GM06990 (cell line): ENCODE measurements around the gene SLC30A1.
"Not testable (repeated sequence)": the region's sequence is repeated elsewhere in the genome, so short reads cannot be mapped to it uniquely, and the experiment has no call there.

Source experiments
- DNase-seq: peaks from one replicate; pipeline ENCODE4 v3.0.0-alpha.2; 2011; ENCODE audit not compliant: insufficient read length; ENCODE audit errors: extremely low read depth
- H3K27me3 ChIP-seq: replicated peaks from 2 replicates; pipeline ENCODE4 v1.6.0; 2011; ENCODE audit warnings: low read length; ENCODE audit not compliant: control insufficient read depth, insufficient read depth
- H3K36me3 ChIP-seq: 2 replicates; pipeline ENCODE4 v1.5.1; 2011; ENCODE audit warnings: low read length; ENCODE audit not compliant: control insufficient read depth, insufficient read depth
- H3K4me3 ChIP-seq: replicated peaks from 2 replicates; pipeline ENCODE4 v1.5.1; 2011; ENCODE audit warnings: low read depth, mild to moderate bottlenecking, control low read depth, low read length
- CTCF ChIP-seq: IDR thresholded peaks from 2 replicates; pipeline ENCODE4 v1.5.1; 2011; ENCODE audit warnings: low read length, control low read depth, mild to moderate bottlenecking, inconsistent platforms; ENCODE audit not compliant: insufficient read depth, poor library complexity, severe bottlenecking

SLC30A1 gene

GRCh38 chr1:211543025-211543424 lies 35.9 kb downstream of the SLC30A1 start:
- DNase-seq, result no peak
- no peak for TF ChIP-seq CTCF
- H3K36me3 ChIP-seq, result no peaks in the 10 kb centered on the region
- H3K4me3 ChIP-seq, result no peak overlapping the region
- H3K27me3 ChIP-seq, result no peaks in the 10 kb centered on the region

GRCh38 chr1:211541720-211542477 lies 37.1 kb downstream of the SLC30A1 start:
- DNase-seq, result no peak
- Histone ChIP-seq H3K27me3 (no peaks in the 10 kb centered on the region), H3K36me3 (no peaks in the 10 kb centered on the region), H3K4me3 (no peak overlapping the region)
- no peak for TF ChIP-seq CTCF

GRCh38 chr1:211541278-211541677 lies 37.7 kb downstream of the SLC30A1 start:
- no peak for TF ChIP-seq CTCF
- no peak overlapping the region for H3K4me3 ChIP-seq
- no peak for DNase-seq
- H3K27me3 ChIP-seq, result no peaks in the 10 kb centered on the region
- H3K36me3 ChIP-seq, result no peaks in the 10 kb centered on the region

GRCh38 chr1:211540824-211541223 lies 38.1 kb downstream of the SLC30A1 start:
- not testable (repeated sequence) for H3K4me3 ChIP-seq, H3K36me3 ChIP-seq, H3K27me3 ChIP-seq, DNase-seq

GRCh38 chr1:211538287-211538686 lies 40.7 kb downstream of the SLC30A1 start:
- no peak for DNase-seq
- no peak for TF ChIP-seq CTCF
- Histone ChIP-seq H3K27me3 (no peaks in the 10 kb centered on the region), H3K4me3 (no peak overlapping the region), H3K36me3 (no peaks in the 10 kb centered on the region)

- Histone ChIP-seq H3K36me3 (no peaks in the 10 kb centered on the region), H3K27me3 (no peaks in the 10 kb centered on the region), H3K4me3 (no peak overlapping the region)
- TF ChIP-seq CTCF, result no peak
- no peak for DNase-seq
Measured at GRCh38 chr1:211537253-211537652, 41.7 kb downstream of the SLC30A1 start.
